ENCODE measurements around the gene IFITM1. TPM values are rescaled to one million over a fixed set of nuclear protein-coding genes. Genes with fewer than 3 reads are reported as not detected.

The IFITM1 gene
- total and polyA plus RNA-seq, 2 of the 4 experiments (the other 2 are of a cell fraction): 24.2 to 68.9 TPM

- no peak overlapping the region for H3K18ac ChIP-seq (ENCODE audit: low read depth, low read length)
- no peak overlapping the region for H3K14ac ChIP-seq (replicated peaks; ENCODE audit: low read depth, low read length)
- peak overlapping the region; percentile 78; the same call in 1 of the 2 replicates for H2AK5ac ChIP-seq (ENCODE audit: low read depth, low read length)
- dilution Hi-C loops (cut with HindIII; ENCODE audit: low sequenced_read_pairs, unreplicated experiment) (no loop called here), in situ Hi-C loops (cut with MboI; ENCODE audit: low sequenced_read_pairs) (loop anchor here (10.0 kb wide), 2 partner anchors 50 to 150 kb away; partner anchors contain the start of gene PTDSS2), intact Hi-C loops (cut with micrococcal nuclease) (loop anchor here (2.0 to 5.0 kb wide), 2 partner anchors 98 to 144 kb away; partner anchors contain the start of genes BET1L and RIC8A)
- H3K36me3 ChIP-seq (ENCODE audit: control insufficient read depth, insufficient read depth, low read length): peaks cover 2% of the 10 kb centered on the region; the same call in 1 of the 2 replicates
- H3K79me1 ChIP-seq (ENCODE audit: low read depth in 1 of 2, low read length in 2 of 2): peaks cover 0 to 6% of the 10 kb centered on the region in 2 experiments; a peak in 2 of 4 replicates
- H3K4me2 ChIP-seq (ENCODE audit: low read depth, low read length): no peak overlapping the region
- H2BK5ac ChIP-seq (ENCODE audit: low read depth, low read length, poor library complexity, severe bottlenecking): no peak overlapping the region
- peak overlapping the region; percentile 72; the same call in 1 of the 2 replicates for H2BK120ac ChIP-seq (ENCODE audit: low read depth, low read length)
- 36% methylated on average over 4 of the region's 19 CpGs; no CpG with 5 or more reads in 1 of the 2 experiments for WGBS, 2 experiments (ENCODE audit: extremely low coverage in 2 of 2, insufficient read length in 1 of 2)
- no peaks in the 10 kb centered on the region for H4K20me1 ChIP-seq (ENCODE audit: insufficient read depth, low read length)
- ChIA-PET CTCF (interaction anchor here (0.9 kb wide), 2 partner anchors 50 to 53 kb away, joined by 3 read pairs; no protein-coding TSS in a partner anchor), POLR2A (ENCODE audit: unreplicated experiment) (interaction anchor here (0.6 kb wide), 3 partner anchors 13 to 400 kb away, joined by 3 to 12 read pairs (median 4); no protein-coding TSS in a partner anchor)
- no peak overlapping the region for H3K4me3 ChIP-seq (ENCODE audit: insufficient read depth, low read depth, low read length)
- no peak overlapping the region for H3K9ac ChIP-seq (ENCODE audit: low read depth, low read length)
- no peak overlapping the region for H3K27ac ChIP-seq (ENCODE audit: insufficient read depth, low read length)
- H3K23ac ChIP-seq (ENCODE audit: low read depth, low read length): no peak overlapping the region
- peak overlapping the region; percentile 81; the same call in 1 of the 3 replicates for H2BK15ac ChIP-seq (ENCODE audit: low read depth, low read length)
- TF ChIP-seq MAZ (IDR thresholded peaks at IDR 0.05; ENCODE audit: borderline replicate concordance, low read depth, low read length) (no peak), MXI1 (IDR thresholded peaks at IDR 0.05; ENCODE audit: borderline replicate concordance, low read depth, low read length) (no peak), SMC3 (IDR thresholded peaks at IDR 0.05; ENCODE audit: low read depth, low read length) (peak; percentile 81), CHD1 (IDR thresholded peaks at IDR 0.05; ENCODE audit: low read depth, low read length) (no peak), CTCF (conservative IDR thresholded peaks at IDR 0.05; ENCODE audit: low read depth, low read length) (peak; percentile 85), CEBPB (IDR thresholded peaks at IDR 0.05; ENCODE audit: low read depth, low read length) (no peak), MAFK (IDR thresholded peaks at IDR 0.05; ENCODE audit: low read depth, low read length) (no peak), RAD21 (IDR thresholded peaks at IDR 0.05; ENCODE audit: low read length) (peak; percentile 68)
- H2AK9ac ChIP-seq (replicated peaks; ENCODE audit: low read depth, low read length, poor library complexity): no peak overlapping the region
- H2AFZ ChIP-seq (replicated peaks; ENCODE audit: low read length, poor library complexity): no peak overlapping the region
- H3K4ac ChIP-seq (ENCODE audit: low read depth, low read length): peak overlapping the region; percentile 60
- no peak overlapping the region for H3K56ac ChIP-seq (ENCODE audit: extremely low read depth, insufficient read depth, low read length)
- H4K8ac ChIP-seq (ENCODE audit: low read depth in 2 of 2, low read length in 2 of 2): no peak overlapping the region
- H4K91ac ChIP-seq (ENCODE audit: insufficient read depth, low read depth, low read length): peak overlapping the region; percentile 53; the same call in 1 of the 2 replicates
- 0 out of 2 replicates have a peak, but pooled peaks cover 2% of the 10 kb centered on the region for H3K9me1 ChIP-seq (ENCODE audit: insufficient read depth, low read length)
- DNase-seq (peak; percentile 79), ATAC-seq (ENCODE audit: low read depth) (peak; percentile 50)
- BruUV-seq (replicated peaks): no TSS peak
- H2BK20ac ChIP-seq (ENCODE audit: low read depth, low read length): 0 out of 2 replicates have a peak overlapping the region, but pooled peaks have one; percentile 53
- H4K5ac ChIP-seq (ENCODE audit: low read depth, low read length): no peak overlapping the region
- no peaks in the 10 kb centered on the region for H3K9me3 ChIP-seq (ENCODE audit: control insufficient read depth, insufficient read depth, low read length)
- H3K4me1 ChIP-seq (ENCODE audit: control insufficient read depth, insufficient read depth, low read length): peaks cover 4% of the 10 kb centered on the region
- H3K27me3 ChIP-seq (ENCODE audit: control insufficient read depth, insufficient read depth, low read length): peaks cover 5% of the 10 kb centered on the region
Observed at GRCh38 chr11:304915-305843, 8.7 kb upstream of the IFITM1 start.

Data from IMR-90 (cell line).